Amniotic stem cell (primary cell): ENCODE measurements around the gene SCGB1C2.
"Not testable (repeated sequence)": the region's sequence is repeated elsewhere in the genome, so short reads cannot be mapped to it uniquely, and the experiment has no call there.

Source experiments
- DNase-seq: peaks from one replicate; lab custom pipeline; 2025; lab: John Stamatoyannopoulos, UW

SCGB1C2 gene

GRCh38 chr17:149231-149630 lies 11.9 kb downstream of the SCGB1C2 start:
- no peak for DNase-seq

DNA sequence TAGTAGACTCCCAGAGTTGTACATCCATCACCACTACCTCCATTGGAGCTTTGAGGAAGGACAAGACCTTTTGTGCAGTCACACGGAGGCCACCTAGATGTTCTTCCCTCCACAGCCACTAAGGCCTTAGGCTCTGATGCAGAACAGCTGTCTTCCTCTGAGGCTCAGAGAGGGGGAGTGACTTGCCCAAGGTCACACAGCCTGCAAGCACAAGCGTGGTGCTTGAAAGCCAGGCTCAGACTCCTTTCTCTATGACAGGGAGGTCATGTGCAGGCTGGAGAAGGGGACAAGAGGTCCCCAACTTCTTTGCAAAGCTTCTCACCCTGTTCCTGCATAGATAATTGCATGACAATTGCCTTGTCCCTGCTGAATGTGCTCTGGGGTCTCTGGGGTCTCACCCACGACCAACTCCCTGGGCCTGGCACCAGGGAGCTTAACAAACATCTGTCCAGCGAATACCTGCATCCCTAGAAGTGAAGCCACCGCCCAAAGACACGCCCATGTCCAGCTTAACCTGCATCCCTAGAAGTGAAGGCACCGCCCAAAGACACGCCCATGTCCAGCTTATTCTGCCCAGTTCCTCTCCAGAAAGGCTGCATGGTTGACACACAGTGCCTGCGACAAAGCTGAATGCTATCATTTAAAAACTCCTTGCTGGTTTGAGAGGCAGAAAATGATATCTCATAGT lies 12.7 kb downstream of the SCGB1C2 start:
- DNase-seq: no peak

DNA sequence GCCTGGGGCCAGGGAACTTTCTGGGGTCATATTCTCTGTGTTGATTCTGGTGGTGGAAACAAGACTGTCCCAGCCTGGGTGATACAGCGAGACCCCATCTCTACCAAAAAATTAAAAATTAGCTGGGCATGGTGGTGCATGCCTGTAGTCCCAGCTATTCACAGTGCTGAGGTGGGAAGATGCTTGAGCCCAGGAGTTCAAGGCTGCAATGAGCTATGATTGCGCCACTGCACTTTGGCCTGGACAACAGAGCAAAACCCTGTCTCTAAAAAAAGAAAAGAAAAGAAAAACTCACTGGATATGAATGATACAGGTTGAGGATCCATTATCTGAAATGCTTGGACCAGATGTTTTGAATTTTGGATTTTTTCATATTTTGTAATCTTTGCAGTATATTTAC lies 13.6 kb downstream of the SCGB1C2 start:
- DNase-seq: no peak

GRCh38 chr17:151886-152859 lies 14.8 kb downstream of the SCGB1C2 start:
- no peak for DNase-seq

DNA sequence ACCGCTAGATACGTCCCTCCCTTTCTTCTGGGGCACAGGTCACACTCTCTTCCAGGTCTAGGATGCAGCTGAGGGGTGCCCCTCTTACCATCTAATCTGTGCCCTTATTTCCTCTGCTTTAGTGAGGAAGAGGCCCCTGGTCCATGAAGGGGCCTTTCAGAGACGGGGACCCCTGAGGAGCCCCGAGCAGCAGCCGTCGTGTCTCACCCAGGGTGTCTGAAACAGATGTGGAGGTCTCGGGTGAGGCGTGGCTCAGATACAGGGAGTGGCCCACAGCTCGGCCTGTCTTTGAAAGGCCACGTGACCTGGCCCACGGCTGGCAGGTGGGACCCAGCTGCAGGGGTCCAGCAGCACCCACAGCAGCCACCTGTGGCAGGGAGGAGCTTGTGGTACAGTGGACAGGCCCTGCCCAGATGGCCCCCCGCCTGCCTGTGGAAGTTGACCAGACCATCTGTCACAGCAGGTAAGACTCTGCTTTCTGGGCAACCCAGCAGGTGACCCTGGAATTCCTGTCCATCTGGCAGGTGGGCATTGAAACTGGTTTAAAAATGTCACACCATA lies 15.6 kb downstream of the SCGB1C2 start:
- DNase-seq: no peak

- DNase-seq: no peak
Observed at GRCh38 chr17:153851-154250, 16.5 kb downstream of the SCGB1C2 start.

DNA sequence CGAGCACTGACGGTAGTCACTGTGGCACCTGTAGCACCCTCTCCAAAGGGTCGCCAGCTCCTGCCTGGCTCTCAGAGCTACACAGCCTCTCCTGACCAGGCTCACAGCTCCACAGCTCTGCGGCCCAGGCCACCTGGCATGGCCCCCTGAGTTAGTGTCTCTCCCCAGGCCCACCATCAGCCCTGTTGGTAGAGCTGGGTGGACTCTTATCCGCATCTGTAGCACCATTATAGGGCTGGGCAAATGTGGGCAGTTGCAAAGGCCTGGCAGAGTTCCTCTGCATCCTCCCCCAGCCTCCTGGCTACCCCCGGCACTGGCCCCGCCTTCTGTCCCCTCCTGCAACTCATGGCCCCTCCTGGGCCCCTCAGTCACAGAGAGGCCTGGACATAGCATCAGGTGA lies 18.2 kb downstream of the SCGB1C2 start:
- no peak for DNase-seq

- no peak for DNase-seq
Observed at GRCh38 chr17:156094-156621, 18.8 kb downstream of the SCGB1C2 start.

GRCh38 chr17:156946-157345 lies 19.6 kb downstream of the SCGB1C2 start:
- no peak for DNase-seq

GRCh38 chr17:157901-158300 lies 20.5 kb downstream of the SCGB1C2 start:
- DNase-seq: no peak

GRCh38 chr17:158379-158778 lies 21.0 kb downstream of the SCGB1C2 start:
- DNase-seq: no peak

- no peak for DNase-seq
Observed at GRCh38 chr17:159609-160008, 22.2 kb downstream of the SCGB1C2 start.

GRCh38 chr17:160336-160735 lies 23.0 kb downstream of the SCGB1C2 start:
- no peak for DNase-seq

DNA sequence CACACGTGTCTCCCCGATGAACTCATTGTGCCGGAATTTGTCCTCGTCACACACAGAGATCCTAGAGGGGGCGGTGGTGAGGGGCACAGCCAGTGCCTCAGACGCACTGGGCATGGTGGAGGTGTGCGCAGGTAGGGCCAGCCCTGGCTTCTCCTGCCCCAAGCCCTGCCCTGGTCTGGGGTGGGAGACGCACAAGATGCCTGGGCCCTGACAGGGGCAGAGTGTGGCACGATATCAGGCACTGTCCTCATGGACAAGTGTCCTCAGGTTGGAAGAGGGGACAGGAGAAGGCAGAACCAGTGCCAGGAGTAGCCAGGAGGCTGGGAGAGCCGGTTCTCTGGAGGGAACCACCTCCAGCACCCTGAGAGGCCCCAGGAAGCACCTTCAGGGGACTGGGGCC lies 24.1 kb downstream of the SCGB1C2 start:
- no peak for DNase-seq

GRCh38 chr17:162689-163088 lies 25.3 kb downstream of the SCGB1C2 start:
- no peak for DNase-seq

GRCh38 chr17:163514-164098 lies 26.2 kb downstream of the SCGB1C2 start:
- DNase-seq: no peak

DNA sequence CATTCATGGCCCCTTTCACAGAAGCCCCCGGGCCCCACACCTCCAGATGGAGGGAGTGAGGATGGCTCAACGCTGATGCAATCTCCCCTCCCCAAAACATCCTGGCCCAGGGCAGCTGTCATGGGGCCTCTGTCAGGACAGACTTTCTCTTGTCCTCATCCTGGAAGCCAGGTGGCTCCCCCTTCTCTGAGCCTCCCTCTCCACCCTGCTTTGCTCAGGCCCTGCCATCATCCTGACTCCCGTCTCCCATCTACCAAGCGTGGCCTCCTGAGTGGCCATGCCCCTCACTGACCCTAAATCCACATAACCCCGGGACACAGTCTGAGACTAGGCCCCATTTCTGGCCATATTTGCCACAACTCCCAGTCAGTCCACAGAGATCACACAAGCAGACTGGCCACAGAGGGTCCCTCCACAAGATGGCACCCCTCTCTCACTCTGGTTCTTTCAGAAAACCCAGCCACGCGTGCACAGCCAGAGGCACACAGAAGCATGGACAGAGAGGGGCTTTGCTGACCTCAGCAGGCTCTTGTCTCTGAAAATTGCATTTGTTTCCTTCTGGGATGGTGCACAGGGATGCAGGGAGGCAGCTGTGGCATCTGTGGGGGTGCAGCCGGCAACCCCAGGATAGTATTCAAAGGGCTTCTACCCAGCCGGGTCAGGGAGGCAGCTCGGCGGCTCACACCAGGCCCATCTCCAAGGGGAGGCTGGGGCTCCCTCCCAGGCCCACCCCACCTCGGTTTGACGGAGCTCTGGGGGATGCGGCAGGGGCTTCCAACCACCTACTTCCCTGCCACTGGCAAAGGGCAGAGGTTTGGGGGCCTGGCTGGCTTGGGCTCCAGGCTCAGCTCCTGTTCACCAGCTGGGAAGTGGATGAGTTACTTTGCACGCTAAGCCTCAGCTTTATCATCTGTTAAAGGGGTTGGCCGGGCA lies 27.2 kb downstream of the SCGB1C2 start:
- no peak for DNase-seq

DNA sequence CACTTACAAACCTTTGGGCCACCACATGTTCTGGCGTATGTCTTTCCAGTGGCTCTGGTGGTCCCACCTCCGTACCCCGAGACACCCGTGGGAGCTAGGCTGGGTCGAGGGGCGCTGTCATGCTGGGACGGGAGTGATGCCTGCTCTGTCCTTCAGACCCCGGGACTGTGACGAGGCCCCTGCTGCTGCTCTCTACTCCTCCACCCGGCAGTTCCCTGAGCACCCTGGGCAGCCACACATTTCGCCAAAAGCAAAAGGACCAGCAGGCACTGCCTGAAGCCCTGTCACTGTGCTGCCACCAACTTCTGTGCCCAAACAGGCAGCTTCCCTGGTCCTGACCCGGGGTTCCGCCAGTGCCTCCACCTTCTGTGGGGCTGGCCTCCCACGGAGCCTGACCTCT lies 28.6 kb downstream of the SCGB1C2 start:
- no peak for DNase-seq

DNA sequence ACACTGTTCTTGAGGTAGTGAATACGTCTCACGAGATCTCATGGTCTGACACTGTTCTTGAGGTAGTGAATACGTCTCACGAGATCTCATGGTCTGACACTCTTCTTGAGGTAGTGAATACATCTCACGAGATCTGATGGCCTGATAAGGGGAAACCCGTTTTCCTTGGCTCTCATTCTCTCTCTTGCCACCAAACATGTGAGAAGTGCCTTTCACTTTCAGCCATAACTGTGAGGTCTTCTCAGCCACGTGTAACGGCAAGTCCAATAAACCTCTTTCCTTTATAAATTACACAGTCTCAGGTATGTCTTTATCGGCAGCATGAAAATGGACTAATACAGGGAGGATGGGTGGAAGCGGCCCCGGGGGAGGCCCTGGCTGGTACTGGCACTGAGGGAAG lies 31.2 kb downstream of the SCGB1C2 start:
- not testable (repeated sequence) for DNase-seq

DNA sequence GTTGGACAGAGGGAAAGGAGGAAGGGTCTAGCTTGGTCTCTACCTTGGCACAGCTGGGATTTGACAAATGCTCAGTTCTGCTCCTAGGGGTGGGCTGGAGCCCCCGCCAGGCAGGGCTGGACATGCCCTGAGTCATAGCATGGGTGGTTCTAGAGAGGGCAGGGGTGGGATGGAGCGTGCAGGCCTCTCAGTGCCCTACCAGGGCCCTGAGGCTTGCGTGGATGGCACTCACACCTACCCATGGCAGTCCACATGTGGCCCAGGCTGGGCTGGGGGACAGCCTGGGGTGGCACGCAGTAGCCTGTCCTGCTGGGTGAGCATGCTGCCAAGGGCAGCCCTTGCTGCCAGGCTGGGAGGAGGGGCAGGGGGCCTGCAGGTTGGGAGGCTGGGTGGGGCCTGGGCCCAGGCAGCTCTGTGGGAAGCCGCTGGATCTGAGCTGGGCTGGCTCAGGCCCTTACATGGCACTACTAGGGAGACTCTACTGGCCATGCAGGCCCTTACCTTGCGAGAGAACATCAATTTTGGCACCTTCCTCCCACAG lies 32.8 kb downstream of the SCGB1C2 start:
- no peak for DNase-seq

DNA sequence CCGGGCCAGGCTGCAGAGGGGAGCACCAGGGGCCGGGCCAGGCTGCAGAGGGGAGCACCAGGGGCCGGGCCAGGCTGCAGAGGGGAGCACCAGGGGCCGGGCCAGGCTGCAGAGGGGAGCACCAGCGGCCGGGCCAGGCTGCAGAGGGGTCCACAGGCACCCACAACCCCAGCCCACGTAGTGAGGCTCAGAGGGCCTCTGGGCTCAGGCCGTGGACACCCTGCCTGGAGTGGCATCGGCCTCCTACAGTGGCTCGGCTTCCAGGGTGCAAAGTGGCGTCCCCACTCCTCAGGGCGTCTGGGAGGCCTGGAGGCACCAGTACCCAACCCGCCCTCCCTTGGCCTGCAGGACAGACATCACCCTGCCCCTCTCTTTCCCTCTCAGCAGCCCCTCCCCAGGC lies 34.5 kb downstream of the SCGB1C2 start:
- DNase-seq: no peak
